ENCODE measurements around the gene MBNL1. TPM values are rescaled to one million over a fixed set of nuclear protein-coding genes. Genes with fewer than 3 reads are reported as not detected.
A peak's percentile ranks its signal among the peaks of the same experiment; 100 is the strongest.
"Not testable (repeated sequence)": the region's sequence is repeated elsewhere in the genome, so short reads cannot be mapped to it uniquely, and the experiment has no call there.

The MBNL1 gene
- total RNA-seq, 1 donor, result 465 TPM

GRCh38 chr3:152395764-152396163 lies 127.0 kb downstream of the MBNL1 start:
- H3K4me3 ChIP-seq (ENCODE audit: low read depth, low read length), result no peak overlapping the region
- no peak for DNase-seq (ENCODE audit: low read depth)
- TF ChIP-seq, protein P1, sequence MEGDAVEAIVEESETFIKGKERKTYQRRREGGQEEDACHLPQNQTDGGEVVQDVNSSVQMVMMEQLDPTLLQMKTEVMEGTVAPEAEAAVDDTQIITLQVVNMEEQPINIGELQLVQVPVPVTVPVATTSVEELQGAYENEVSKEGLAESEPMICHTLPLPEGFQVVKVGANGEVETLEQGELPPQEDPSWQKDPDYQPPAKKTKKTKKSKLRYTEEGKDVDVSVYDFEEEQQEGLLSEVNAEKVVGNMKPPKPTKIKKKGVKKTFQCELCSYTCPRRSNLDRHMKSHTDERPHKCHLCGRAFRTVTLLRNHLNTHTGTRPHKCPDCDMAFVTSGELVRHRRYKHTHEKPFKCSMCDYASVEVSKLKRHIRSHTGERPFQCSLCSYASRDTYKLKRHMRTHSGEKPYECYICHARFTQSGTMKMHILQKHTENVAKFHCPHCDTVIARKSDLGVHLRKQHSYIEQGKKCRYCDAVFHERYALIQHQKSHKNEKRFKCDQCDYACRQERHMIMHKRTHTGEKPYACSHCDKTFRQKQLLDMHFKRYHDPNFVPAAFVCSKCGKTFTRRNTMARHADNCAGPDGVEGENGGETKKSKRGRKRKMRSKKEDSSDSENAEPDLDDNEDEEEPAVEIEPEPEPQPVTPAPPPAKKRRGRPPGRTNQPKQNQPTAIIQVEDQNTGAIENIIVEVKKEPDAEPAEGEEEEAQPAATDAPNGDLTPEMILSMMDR (IDR thresholded peaks at IDR 0.05; ENCODE audit: insufficient read depth, low read length), result no peak

DNA sequence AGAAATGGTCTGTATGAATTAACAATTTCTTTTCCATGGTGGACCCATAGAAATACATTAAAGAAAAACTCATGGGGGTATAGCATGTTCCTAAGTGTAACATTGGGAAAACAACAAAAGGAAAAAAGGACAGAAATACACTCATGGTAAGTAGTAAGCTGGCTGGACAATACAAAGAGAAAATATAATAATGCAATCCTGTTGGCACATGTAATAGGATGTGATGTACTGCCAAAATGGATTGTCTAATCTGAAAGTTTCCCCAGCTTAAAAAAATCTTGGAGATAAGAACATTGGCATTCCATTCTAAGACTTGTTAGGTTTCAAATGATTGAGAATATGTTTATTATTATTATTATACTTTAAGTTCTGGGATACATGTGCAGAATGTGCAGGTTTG lies 128.1 kb downstream of the MBNL1 start:
- H3K4me3 ChIP-seq (ENCODE audit: low read depth, low read length), result no peak overlapping the region
- peak; percentile 91 for DNase-seq (ENCODE audit: low read depth)
- TF ChIP-seq, protein P1 (IDR thresholded peaks at IDR 0.05; ENCODE audit: insufficient read depth, low read length), result no peak

DNA sequence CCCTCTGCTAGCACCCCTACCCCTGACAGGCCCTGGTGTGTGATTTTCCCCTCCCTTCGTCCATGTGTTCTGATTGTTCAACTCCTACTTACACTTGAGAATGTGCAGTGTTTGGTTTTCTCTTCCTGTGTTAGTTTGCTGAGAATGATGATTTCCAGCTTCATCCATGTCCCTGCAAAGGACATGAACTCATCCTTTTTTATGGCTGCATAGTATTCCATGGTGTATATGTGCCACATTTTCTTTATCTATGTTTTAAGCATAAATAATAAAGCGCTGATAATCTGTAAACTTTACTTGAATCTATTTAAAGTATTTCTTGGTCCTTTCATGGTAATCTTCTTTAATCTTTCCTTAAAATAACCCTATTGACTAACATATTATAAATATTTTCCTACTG lies 128.6 kb downstream of the MBNL1 start:
- peak; percentile 29 for DNase-seq (ENCODE audit: low read depth)

GRCh38 chr3:152398495-152398894 lies 129.8 kb downstream of the MBNL1 start:
- no peak overlapping the region for H3K4me3 ChIP-seq (ENCODE audit: low read depth, low read length)
- DNase-seq (ENCODE audit: low read depth), result no peak
- TF ChIP-seq, protein P1 (IDR thresholded peaks at IDR 0.05; ENCODE audit: insufficient read depth, low read length), result no peak

More for the DNA sequence above, 128.6 kb downstream of the MBNL1 start:
- not testable (repeated sequence) for H3K4me3 ChIP-seq (ENCODE audit: low read depth, low read length)

- TF ChIP-seq, protein P1 (IDR thresholded peaks at IDR 0.05; ENCODE audit: insufficient read depth, low read length), result no peak
- DNase-seq (ENCODE audit: low read depth), result peak; percentile 66
- H3K4me3 ChIP-seq (ENCODE audit: low read depth, low read length), result no peak overlapping the region
These were observed 130.6 kb downstream of the MBNL1 start for GRCh38 chr3:152399374-152399773.

DNA sequence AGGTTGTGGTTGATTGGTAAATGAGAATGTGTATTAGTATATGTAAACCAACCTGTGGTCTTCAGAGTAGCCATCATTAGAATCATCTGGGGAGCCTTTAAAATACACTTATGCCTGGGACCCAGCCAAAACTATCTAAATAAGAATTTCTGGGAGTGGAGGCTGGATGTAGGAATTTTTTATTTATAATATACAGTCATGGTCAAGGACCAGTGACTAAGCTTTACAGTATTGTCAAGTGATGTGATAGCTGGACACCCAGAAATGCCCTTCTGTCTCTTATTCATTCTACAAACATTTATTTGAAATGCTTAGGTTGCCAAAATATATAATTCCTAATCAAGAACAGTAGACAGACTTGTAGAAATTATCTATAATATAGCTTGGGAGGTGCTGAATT lies 132.2 kb downstream of the MBNL1 start:
- TF ChIP-seq, protein P1 (IDR thresholded peaks at IDR 0.05; ENCODE audit: insufficient read depth, low read length), result no peak
- H3K4me3 ChIP-seq (ENCODE audit: low read depth, low read length), result no peak overlapping the region
- peak; percentile 75 for DNase-seq (ENCODE audit: low read depth)

GRCh38 chr3:152402695-152403451 lies 134.1 kb downstream of the MBNL1 start:
- no peak for DNase-seq (ENCODE audit: low read depth)
- TF ChIP-seq, protein P1 (IDR thresholded peaks at IDR 0.05; ENCODE audit: insufficient read depth, low read length), result no peak
- no peak overlapping the region for H3K4me3 ChIP-seq (ENCODE audit: low read depth, low read length)

Measured in fibroblast of the aortic adventitia (primary cell).